HFF-Myc (cell line): Measurements from ENCODE around the gene ARFIP1.
A peak's percentile ranks its signal among the peaks of the same experiment; 100 is the strongest.

ENCODE experiments used
- DNase-seq: peaks from one replicate; pipeline ENCODE4 v3.0.0-alpha.2; 2011; ENCODE audit warnings: low read depth; ENCODE audit errors: extremely low read depth
- H3K4me3 ChIP-seq: replicated peaks from 2 replicates; pipeline ENCODE4 v1.5.1; 2011; ENCODE audit warnings: low read depth, mild to moderate bottlenecking, control low read depth, low read length
- TF ChIP-seq, protein P1 (sequence below): IDR thresholded peaks from 2 replicates; pipeline ENCODE4 v1.5.1; 2012; ENCODE audit warnings: mild to moderate bottlenecking, low read depth, low read length, control low read depth; ENCODE audit errors: missing control alignments

The ARFIP1 gene

GRCh38 chr4:152939621-152940020 lies 159.9 kb downstream of the ARFIP1 start:
- TF ChIP-seq, protein P1, sequence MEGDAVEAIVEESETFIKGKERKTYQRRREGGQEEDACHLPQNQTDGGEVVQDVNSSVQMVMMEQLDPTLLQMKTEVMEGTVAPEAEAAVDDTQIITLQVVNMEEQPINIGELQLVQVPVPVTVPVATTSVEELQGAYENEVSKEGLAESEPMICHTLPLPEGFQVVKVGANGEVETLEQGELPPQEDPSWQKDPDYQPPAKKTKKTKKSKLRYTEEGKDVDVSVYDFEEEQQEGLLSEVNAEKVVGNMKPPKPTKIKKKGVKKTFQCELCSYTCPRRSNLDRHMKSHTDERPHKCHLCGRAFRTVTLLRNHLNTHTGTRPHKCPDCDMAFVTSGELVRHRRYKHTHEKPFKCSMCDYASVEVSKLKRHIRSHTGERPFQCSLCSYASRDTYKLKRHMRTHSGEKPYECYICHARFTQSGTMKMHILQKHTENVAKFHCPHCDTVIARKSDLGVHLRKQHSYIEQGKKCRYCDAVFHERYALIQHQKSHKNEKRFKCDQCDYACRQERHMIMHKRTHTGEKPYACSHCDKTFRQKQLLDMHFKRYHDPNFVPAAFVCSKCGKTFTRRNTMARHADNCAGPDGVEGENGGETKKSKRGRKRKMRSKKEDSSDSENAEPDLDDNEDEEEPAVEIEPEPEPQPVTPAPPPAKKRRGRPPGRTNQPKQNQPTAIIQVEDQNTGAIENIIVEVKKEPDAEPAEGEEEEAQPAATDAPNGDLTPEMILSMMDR = no peak
- DNase-seq = no peak
- no peak overlapping the region for H3K4me3 ChIP-seq

DNA sequence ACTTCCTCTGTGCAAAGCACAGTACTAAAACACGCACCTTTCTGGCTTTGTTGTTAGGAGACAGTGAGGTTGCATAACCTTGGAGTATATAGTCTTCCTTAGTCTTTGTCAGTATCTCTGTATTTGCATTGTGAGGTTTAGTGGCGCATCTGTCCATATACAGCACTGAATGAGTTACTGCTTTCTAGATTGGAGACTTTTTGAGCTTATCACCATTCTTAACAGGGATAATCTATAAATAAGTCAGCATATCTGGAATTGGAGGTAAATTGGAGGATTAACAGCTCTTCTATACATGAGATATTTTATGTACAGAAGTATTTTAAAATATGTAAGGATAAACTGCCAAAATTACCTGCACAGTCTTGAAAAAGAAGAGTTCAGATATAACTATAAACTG lies 160.7 kb downstream of the ARFIP1 start:
- TF ChIP-seq, protein P1 = no peak
- DNase-seq = no peak
- no peak overlapping the region for H3K4me3 ChIP-seq

GRCh38 chr4:152941411-152941810 lies 161.7 kb downstream of the ARFIP1 start:
- no peak for DNase-seq
- TF ChIP-seq, protein P1 = no peak
- no peak overlapping the region for H3K4me3 ChIP-seq

DNA sequence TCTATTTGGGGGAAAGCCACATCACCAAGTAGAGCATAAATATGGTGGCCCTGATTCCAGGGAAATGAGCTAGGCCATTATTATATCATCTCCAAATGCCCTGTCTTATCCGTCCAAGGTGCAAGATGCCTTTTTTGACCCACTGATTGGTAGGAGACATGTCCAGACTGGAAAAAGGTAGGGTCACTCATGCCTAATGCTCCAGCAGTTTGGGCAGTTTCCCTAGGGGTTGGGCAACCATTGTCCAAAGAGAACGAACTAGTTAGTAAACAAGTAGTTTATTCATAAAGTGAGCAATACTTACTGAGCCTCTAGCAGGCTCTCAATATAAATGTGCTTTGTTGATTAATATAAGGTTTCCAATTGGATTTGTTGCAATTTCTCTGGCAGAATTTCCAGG lies 162.6 kb downstream of the ARFIP1 start:
- DNase-seq = no peak
- TF ChIP-seq, protein P1 = no peak
- no peak overlapping the region for H3K4me3 ChIP-seq

- TF ChIP-seq, protein P1 = no peak
- H3K4me3 ChIP-seq = no peak overlapping the region
- DNase-seq = peak; percentile 36
These were observed 163.9 kb downstream of the ARFIP1 start for GRCh38 chr4:152943672-152944071.

DNA sequence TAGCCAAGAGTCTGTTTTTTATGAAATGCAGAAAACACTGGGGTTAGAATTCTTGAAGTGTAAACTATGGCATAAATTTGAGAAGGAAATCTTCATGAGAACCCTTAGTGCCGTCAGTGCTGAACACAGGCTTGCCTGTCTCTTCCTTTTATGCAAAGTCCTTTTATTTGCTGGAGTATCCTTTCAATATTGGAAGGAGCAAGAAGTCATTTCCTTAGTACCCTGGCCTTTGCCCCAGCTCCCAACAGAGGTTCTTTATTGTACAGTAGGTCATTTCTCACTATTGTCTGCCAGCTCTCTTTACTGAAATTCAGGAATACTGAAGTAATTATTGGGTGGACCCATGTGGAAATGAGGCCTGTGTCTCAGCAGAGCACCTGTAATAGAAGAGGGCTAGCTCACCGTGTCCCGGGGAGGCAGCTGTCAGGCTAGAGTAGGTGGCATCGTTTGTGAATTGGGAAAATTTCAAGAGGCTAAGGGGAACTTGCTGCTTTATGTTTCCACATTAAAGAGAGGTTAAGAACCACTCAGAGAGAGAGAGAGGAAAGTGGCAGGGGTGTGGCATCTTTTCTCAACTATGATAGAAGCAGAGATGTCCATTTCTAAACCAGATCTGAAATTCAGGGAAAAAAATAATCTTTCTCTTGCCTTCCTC lies 165.0 kb downstream of the ARFIP1 start:
- no peak for DNase-seq
- TF ChIP-seq, protein P1 = no peak
- H3K4me3 ChIP-seq = no peak overlapping the region

GRCh38 chr4:152945639-152946038 lies 165.9 kb downstream of the ARFIP1 start:
- DNase-seq = no peak
- TF ChIP-seq, protein P1 = no peak
- no peak overlapping the region for H3K4me3 ChIP-seq
